Mesenteric fat pad (tissue), 1 donor: ENCODE measurements around the gene AFG3L2. TPM values are rescaled to one million over a fixed set of nuclear protein-coding genes. Genes with fewer than 3 reads are reported as not detected.

Experiments
- DNase-seq: peaks from one replicate; pipeline ENCODE4 v3.0.0-alpha.2; 2020; ENCODE audit warnings: low spot score
- total RNA-seq: library from RNA; stranded (reverse); fragmentation: NEBNext Ultra II Directional; extraction: Animal tissue kit (Norgen Biotek cat#: 25700); gene quantifications from one replicate; pipeline ENCODE4 v1.2.1, GENCODE V29; 2021
- donor health status: DM: yes; HTN: yes; CAD: no.

The AFG3L2 gene
- total RNA-seq, 1 donor from 2014 or later = 44.8 TPM

- peak; percentile 82 for DNase-seq
Observed at GRCh38 chr18:12326711-12327460, 50.1 kb downstream of the AFG3L2 start.

- peak; percentile 88 for DNase-seq
Observed at GRCh38 chr18:12325726-12326245, 51.2 kb downstream of the AFG3L2 start.

GRCh38 chr18:12324991-12325725 lies 51.9 kb downstream of the AFG3L2 start:
- DNase-seq = peak; percentile 82

GRCh38 chr18:12321333-12321732 lies 55.7 kb downstream of the AFG3L2 start:
- no peak for DNase-seq

GRCh38 chr18:12318857-12319256 lies 58.2 kb downstream of the AFG3L2 start:
- DNase-seq = no peak

GRCh38 chr18:12318334-12318697 lies 58.7 kb downstream of the AFG3L2 start:
- peak; percentile 81 for DNase-seq

- no peak for DNase-seq
Observed at GRCh38 chr18:12317664-12318333, 59.2 kb downstream of the AFG3L2 start.

- DNase-seq = peak; percentile 83
Observed at GRCh38 chr18:12315911-12316310, 61.1 kb downstream of the AFG3L2 start.

GRCh38 chr18:12315490-12315889 lies 61.5 kb downstream of the AFG3L2 start:
- DNase-seq = no peak

- no peak for DNase-seq
Observed at GRCh38 chr18:12314591-12315305, 62.3 kb downstream of the AFG3L2 start.

- DNase-seq = no peak
Observed at GRCh38 chr18:12313530-12314245, 63.3 kb downstream of the AFG3L2 start.

GRCh38 chr18:12312976-12313375 lies 64.1 kb downstream of the AFG3L2 start:
- no peak for DNase-seq

- DNase-seq = no peak
Observed at GRCh38 chr18:12310762-12311161, 66.3 kb downstream of the AFG3L2 start.

- no peak for DNase-seq
Observed at GRCh38 chr18:12309683-12310198, 67.3 kb downstream of the AFG3L2 start.

- DNase-seq = peak; percentile 94
Observed at GRCh38 chr18:12308386-12309100, 68.5 kb downstream of the AFG3L2 start.

- peak; percentile 94 for DNase-seq
Observed at GRCh38 chr18:12307701-12308385, 69.2 kb downstream of the AFG3L2 start, which contains the start of gene TUBB6. Gene TUBB6, plus strand, starts transcription at chr18:12308241. Its CDS starts 52 bp downstream, at chr18:12308293.

GRCh38 chr18:12306752-12307700 lies 70.0 kb downstream of the AFG3L2 start:
- no peak for DNase-seq
